A549 (cell line): ENCODE data around the gene XPO4. TPM values are rescaled to one million over a fixed set of nuclear protein-coding genes. Genes with fewer than 3 reads are reported as not detected.
A peak's percentile ranks its signal among the peaks of the same experiment; 100 is the strongest.
"Not testable (repeated sequence)": the region's sequence is repeated elsewhere in the genome, so short reads cannot be mapped to it uniquely, and the experiment has no call there.

Experiments used
- ATAC-seq, 2 experiments: fragments of 200-7000 bp in 1 of 2; fragments of >200 bp in 1 of 2; cut with Nextera tagmentation in 1 of 2; cut with Tn5 transposase in 1 of 2; 3 replicates each; pipeline versions ENCODE4 v1.8.0 to v1.9.1; 2018 to 2020; ENCODE audit warnings: mild to moderate bottlenecking in 1 of 2, moderate library complexity in 1 of 2
- CTCF ChIA-PET: fragments of 300-600 bp; sonication (Branson Sonifier 250); formaldehyde crosslinking; extraction: SDS; loops from one replicate; lab custom pipeline; 2021; ENCODE audit warnings: antibody characterized with exemption, inconsistent platforms; lab: Yijun Ruan, JAX
- POLR2A ChIA-PET: fragments of 350-600 bp; formaldehyde crosslinking; extraction: SDS; loops from one replicate; lab custom pipeline; 2021; ENCODE audit warnings: antibody characterized with exemption, inconsistent platforms; lab: Yijun Ruan, JAX
- DNase-seq, 2 experiments: peaks; one replicate each; pipeline versions ENCODE4 v3.0.0 to v3.0.0-alpha.2; 2011 to 2016; ENCODE audit warnings: low read depth in 1 of 2, low spot score in 1 of 2
- FAIRE-seq: peaks from 2 replicates; lab custom pipeline; 2011; peaks lifted over from hg19 to GRCh38; lab: Jason Lieb, UNC
- H3K27ac ChIP-seq, 2 experiments: fragments of >200 bp; sonication (Bioruptor Twin); formaldehyde crosslinking; 3 replicates each; pipeline ENCODE4 v1.5.1; 2016 to 2017
- H3K4me1 ChIP-seq: fragments of >200 bp; sonication (Bioruptor Twin); formaldehyde crosslinking; 3 replicates; pipeline ENCODE4 v1.6.1; 2016
- H3K4me2 ChIP-seq: fragments of >200 bp; sonication (Bioruptor Twin); formaldehyde crosslinking; 3 replicates; pipeline ENCODE4 v1.6.1; 2016
- H3K4me3 ChIP-seq: fragments of >200 bp; sonication (Bioruptor Twin); formaldehyde crosslinking; 3 replicates; pipeline ENCODE4 v1.5.1; 2016
- H3K9me3 ChIP-seq: fragments of >200 bp; sonication (Bioruptor Twin); formaldehyde crosslinking; 3 replicates; pipeline ENCODE4 v1.6.1; 2016
- BHLHE40 ChIP-seq: IDR thresholded peaks from 2 replicates; pipeline ENCODE4 v1.6.1; 2012; ENCODE audit warnings: low read depth, low read length, inconsistent platforms
- CBX8 ChIP-seq: fragments of 200-600 bp; sonication (generic); IDR thresholded peaks from 2 replicates; pipeline ENCODE4 v1.6.1; 2016
- CEBPB ChIP-seq, 2 experiments: fragments of >200 bp in 1 of 2; sonication (Bioruptor Twin) in 1 of 2; formaldehyde crosslinking in 1 of 2; IDR thresholded peaks; 2 replicates each; pipeline ENCODE4 v1.6.1; 2012 to 2016
- CHD2 ChIP-seq: fragments of 150-350 bp; IDR thresholded peaks from 2 replicates; pipeline ENCODE4 v1.6.1; 2014; ENCODE audit warnings: low read length; ENCODE audit not compliant: partially characterized antibody
- CTCF ChIP-seq: fragments of >200 bp; sonication (Bioruptor Twin); formaldehyde crosslinking; IDR thresholded peaks from 3 replicates; pipeline ENCODE4 v1.5.1; 2016
- ELK1 ChIP-seq: fragments of 150-350 bp; IDR thresholded peaks from 2 replicates; pipeline ENCODE4 v1.6.1; 2014; ENCODE audit warnings: low read depth, mild to moderate bottlenecking, low read length
- EP300 ChIP-seq, 2 experiments: fragments of >200 bp; sonication (Bioruptor Twin); formaldehyde crosslinking; IDR thresholded peaks; 2 replicates in 1 of 2; 3 replicates in 1 of 2; pipeline ENCODE4 v1.6.1; 2016 to 2017
- GATA3 ChIP-seq: IDR thresholded peaks from 2 replicates; pipeline ENCODE4 v1.6.1; 2012; ENCODE audit warnings: borderline replicate concordance
- HES2 ChIP-seq: fragments of >200 bp; sonication (Bioruptor Twin); formaldehyde crosslinking; IDR thresholded peaks from 2 replicates; pipeline ENCODE4 v1.6.1; 2016
- JUN ChIP-seq, 2 experiments: fragments of >200 bp; sonication (Bioruptor Twin); formaldehyde crosslinking; IDR thresholded peaks; 2 replicates in 1 of 2; 3 replicates in 1 of 2; pipeline ENCODE4 v1.6.1; 2016 to 2017
- JUNB ChIP-seq: fragments of >200 bp; sonication (Bioruptor Twin); formaldehyde crosslinking; IDR thresholded peaks from 2 replicates; pipeline ENCODE4 v1.6.1; 2016
- KDM1A ChIP-seq: fragments of 200-600 bp; sonication (generic); IDR thresholded peaks from 2 replicates; pipeline ENCODE4 v1.6.1; 2016; ENCODE audit warnings: low read depth, mild to moderate bottlenecking
- NFE2L2 ChIP-seq: fragments of 150-350 bp; conservative IDR thresholded peaks from 2 replicates; pipeline ENCODE4 v1.6.1; 2014; ENCODE audit warnings: low read length
- PBX3 ChIP-seq: IDR thresholded peaks from 2 replicates; pipeline ENCODE4 v1.6.1; 2012
- RFX5 ChIP-seq: fragments of 450-650 bp; IDR thresholded peaks from 2 replicates; pipeline ENCODE4 v1.7.1; 2014; ENCODE audit warnings: antibody characterized with exemption, mild to moderate bottlenecking, moderate library complexity
- SMC3 ChIP-seq: fragments of >200 bp; sonication (Bioruptor Twin); formaldehyde crosslinking; IDR thresholded peaks from 3 replicates; pipeline ENCODE4 v1.6.1; 2018; ENCODE audit warnings: inconsistent platforms
- SREBF2 ChIP-seq: fragments of 450-650 bp; IDR thresholded peaks from 2 replicates; pipeline ENCODE4 v1.6.1; 2014; ENCODE audit warnings: mild to moderate bottlenecking, moderate library complexity
- ZC3H11A ChIP-seq: fragments of 450-650 bp; IDR thresholded peaks from 2 replicates; pipeline ENCODE4 v1.6.1; 2014; ENCODE audit warnings: antibody characterized with exemption, mild to moderate bottlenecking
- ZFP36 ChIP-seq: fragments of 450-650 bp; IDR thresholded peaks from 2 replicates; pipeline ENCODE4 v1.6.1; 2014; ENCODE audit warnings: borderline replicate concordance; ENCODE audit not compliant: partially characterized antibody
- ZNF302 ChIP-seq: fragments of 250-450 bp; sonication (Bioruptor Pico); IDR thresholded peaks from 2 replicates; pipeline ENCODE4 v1.9.0; 2021; ENCODE audit warnings: inconsistent platforms, mild to moderate bottlenecking, moderate library complexity
- WGBS: methylation state at CpG from one replicate; pipeline ENCODE4 v1.1.6; 2017; ENCODE audit errors: missing lambda C conversion rate; 5-methylcytosine and 5-hydroxymethylcytosine counted together
- polyA plus RNA-seq, 4 experiments: library from polyadenylated mRNA; depleted of rRNA in 3 of 4; stranded (reverse); fragments of >200 nt; fragmentation: RNase III in 1 of 4; extraction: RNeasy Plus Mini Kit Qiagen cat#74134 plus additional on column Dnase treatment in 1 of 4; gene quantifications; 2 replicates in 3 of 4; 3 replicates in 1 of 4; pipeline ENCODE4 v1.2.3, GENCODE V29; 2011 to 2017

The XPO4 gene
- polyA plus RNA-seq, 2 of the 4 experiments (the other 2 are of a cell fraction): 7.3 to 16.6 TPM

GRCh38 chr13:20942938-20943559 lies 40.5 kb upstream of the XPO4 start (continued):
- no peak for TF ChIP-seq CTCF
- no peak for TF ChIP-seq EP300 (IDR thresholded peaks at IDR 0.05)
- TF ChIP-seq ELK1: no peak
- TF ChIP-seq CBX8: no peak
- TF ChIP-seq, all 56 proteins: peak for 0

GRCh38 chr13:20940511-20940910 lies 38.0 kb upstream of the XPO4 start:
- peaks cover 20% of the 10 kb centered on the region; the same call in 2 of the 3 replicates for H3K4me1 ChIP-seq
- FAIRE-seq, POLR2A ChIA-PET, DNase-seq, H3K4me3 ChIP-seq, H3K9me3 ChIP-seq, ATAC-seq: not testable (repeated sequence)
- H3K4me2 ChIP-seq: peak overlapping the region; percentile 57; the same call in 2 of the 3 replicates
- WGBS: 91% methylated on average over 10 of the region's 10 CpGs
- H3K27ac ChIP-seq: 0 out of 6 replicates have a peak overlapping the region, but pooled peaks of 1 of the 2 experiments have one; percentile 33
- CTCF ChIA-PET: interaction anchor here (0.9 kb wide), 1 partner anchor 193 kb away, joined by 3 read pairs; no protein-coding TSS in a partner anchor

GRCh38 chr13:20940083-20940482 lies 37.5 kb upstream of the XPO4 start:
- CTCF ChIA-PET: interaction anchor here (0.9 kb wide), 1 partner anchor 193 kb away, joined by 3 read pairs; no protein-coding TSS in a partner anchor
- Histone ChIP-seq H3K27ac (peak overlapping the region; percentile 38 to 72; a peak in 2 of 6 replicates), H3K4me3 (no peak overlapping the region), H3K4me1 (peaks cover 20% of the 10 kb centered on the region; the same call in 2 of the 3 replicates), H3K9me3 (no peaks in the 10 kb centered on the region), H3K4me2 (peak overlapping the region; percentile 57)
- POLR2A ChIA-PET: no interaction called here
- peak in 1 of 2 experiments; percentile 13; a peak in 2 of 6 replicates for ATAC-seq
- DNase-seq: peak in 1 of 2 experiments; percentile 45
- no peak for TF ChIP-seq SMC3
- peak; percentile 32; the same call in 1 of the 2 replicates for TF ChIP-seq GATA3
- TF ChIP-seq CHD2: no peak
- TF ChIP-seq HES2: no peak
- TF ChIP-seq ZNF302 (CRISPR knock-in tag): no peak
- no peak for TF ChIP-seq PBX3
- peak; percentile 45 to 60; a peak in 3 of 4 replicates for TF ChIP-seq CEBPB (IDR thresholded peaks at IDR 0.05)
- no peak for FAIRE-seq
- 30% methylated on average over 3 of the region's 3 CpGs for WGBS

GRCh38 chr13:20939662-20940061 lies 37.1 kb upstream of the XPO4 start:
- H3K9me3 ChIP-seq: no peaks in the 10 kb centered on the region
- DNase-seq (peak in 1 of 2 experiments; percentile 32), FAIRE-seq (no peak), ATAC-seq (peak in 1 of 2 experiments; percentile 11; a peak in 3 of 6 replicates)
- H3K4me1 ChIP-seq: peaks cover 20% of the 10 kb centered on the region; the same call in 2 of the 3 replicates
- ChIA-PET POLR2A (no interaction called here), CTCF (interaction anchor here (0.9 kb wide), 1 partner anchor 194 kb away, joined by 3 read pairs; no protein-coding TSS in a partner anchor)
- H3K4me2 ChIP-seq: peak overlapping the region; percentile 57
- peak overlapping the region; percentile 38 to 72; a peak in 4 of 6 replicates for H3K27ac ChIP-seq
- no peak for TF ChIP-seq ZFP36
- TF ChIP-seq KDM1A: no peak
- no peak for TF ChIP-seq JUN (IDR thresholded peaks at IDR 0.05)
- TF ChIP-seq JUNB: no peak
- no peak for TF ChIP-seq ZNF302 (CRISPR knock-in tag)
- no peak for TF ChIP-seq GATA3
- TF ChIP-seq CHD2: no peak
- TF ChIP-seq EP300 (IDR thresholded peaks at IDR 0.05): no peak
- no peak for TF ChIP-seq PBX3
- TF ChIP-seq ZC3H11A: no peak
- TF ChIP-seq RFX5: no peak
- TF ChIP-seq HES2: no peak
- no peak for TF ChIP-seq NFE2L2
- no peak for TF ChIP-seq SREBF2
- TF ChIP-seq BHLHE40: no peak
- whole genome bisulfite sequencing: 32% methylated on average over 3 of the region's 4 CpGs
- no peak overlapping the region for H3K4me3 ChIP-seq
